CD14-positive monocyte (primary cell): ENCODE measurements around the gene FLT1. TPM values are rescaled to one million over a fixed set of nuclear protein-coding genes. Genes with fewer than 3 reads are reported as not detected.
A peak's percentile ranks its signal among the peaks of the same experiment; 100 is the strongest.

ENCODE experiments used
- DNase-seq, 3 donors: peaks; one replicate each; pipeline ENCODE4 v3.0.0-alpha.2; 2011 to 2022
- H2AFZ ChIP-seq: 2 replicates; pipeline ENCODE4 v1.6.0; 2012; ENCODE audit warnings: mild to moderate bottlenecking, low read depth, low read length, inconsistent platforms; ENCODE audit not compliant: insufficient read depth, poor library complexity, severe bottlenecking
- H3K27ac ChIP-seq, 2 donors: 1 replicate in 1 of 2; 2 replicates in 1 of 2; pipeline ENCODE4 v1.5.1; 2012 to 2013; ENCODE audit warnings: low read length in 2 of 2, control low read depth in 1 of 2, inconsistent platforms in 1 of 2, low read depth in 1 of 2, mild to moderate bottlenecking in 1 of 2
- H3K27me3 ChIP-seq, 2 donors: one replicate each; pipeline versions ENCODE4 v1.6.0 to v1.6.1; 2011 to 2013; ENCODE audit warnings: low read length in 2 of 2; ENCODE audit not compliant: control insufficient read depth in 2 of 2, insufficient read depth in 2 of 2
- H3K36me3 ChIP-seq, 2 donors: replicated peaks in 1 of 2; 1 replicate in 1 of 2; 2 replicates in 1 of 2; pipeline versions ENCODE4 v1.5.1 to v1.6.1; 2012 to 2013; ENCODE audit warnings: low read length in 2 of 2, control low read depth in 1 of 2, inconsistent platforms in 1 of 2, mild to moderate bottlenecking in 1 of 2; ENCODE audit not compliant: insufficient read depth in 2 of 2, control insufficient read depth in 1 of 2
- H3K4me1 ChIP-seq, 2 donors: 1 replicate in 1 of 2; 2 replicates in 1 of 2; pipeline versions ENCODE4 v1.5.1 to v1.6.1; 2012 to 2013; ENCODE audit warnings: low read length in 2 of 2, control low read depth in 1 of 2, inconsistent platforms in 1 of 2, mild to moderate bottlenecking in 1 of 2, moderate library complexity in 1 of 2; ENCODE audit not compliant: insufficient read depth in 2 of 2, control insufficient read depth in 1 of 2
- H3K4me2 ChIP-seq: replicated peaks from 2 replicates; pipeline ENCODE3; 2012; ENCODE audit warnings: low read length, moderate library complexity, mild to moderate bottlenecking; ENCODE audit not compliant: poor library complexity, severe bottlenecking; ENCODE audit errors: extremely low read depth
- H3K4me3 ChIP-seq, 3 experiments: fragments of 200-600 bp in 1 of 3; sonication (generic) in 1 of 3; replicated peaks in 1 of 3; 1 replicate in 2 of 3; 2 replicates in 1 of 3; pipeline ENCODE4 v1.5.1; 2011 to 2013; ENCODE audit warnings: low read length in 3 of 3, mild to moderate bottlenecking in 3 of 3, control low read depth in 2 of 3, low read depth in 2 of 3, inconsistent platforms in 1 of 3, moderate library complexity in 1 of 3
- H3K79me2 ChIP-seq: 2 replicates; pipeline ENCODE4 v1.6.0; 2012; ENCODE audit warnings: mild to moderate bottlenecking, control low read depth, inconsistent platforms, low read length, moderate library complexity; ENCODE audit not compliant: insufficient read depth
- H3K9ac ChIP-seq: 2 replicates; pipeline ENCODE4 v1.6.0; 2017; ENCODE audit warnings: low read length, mild to moderate bottlenecking; ENCODE audit not compliant: insufficient read depth, poor library complexity, severe bottlenecking
- H3K9me3 ChIP-seq, 2 donors: replicated peaks in 1 of 2; 1 replicate in 1 of 2; 2 replicates in 1 of 2; pipeline versions ENCODE4 v1.5.1 to v1.6.1; 2012 to 2013; ENCODE audit warnings: low read length in 2 of 2, control low read depth in 1 of 2; ENCODE audit not compliant: control insufficient read depth in 1 of 2, insufficient read depth in 1 of 2
- H4K20me1 ChIP-seq: 2 replicates; pipeline ENCODE4 v1.6.0; 2012; ENCODE audit warnings: mild to moderate bottlenecking, low read length, control low read depth, moderate library complexity; ENCODE audit not compliant: insufficient read depth
- H3K27ac Mint-ChIP-seq, 7 donors: one replicate each; pipeline ENCODE4 v1.8.0; 2020; ENCODE audit warnings: mild to moderate bottlenecking in 7 of 7, mixed read lengths in 7 of 7, moderate library complexity in 6 of 7, inconsistent platforms in 2 of 7
- H3K27me3 Mint-ChIP-seq, 3 donors: one replicate each; pipeline ENCODE4 v1.8.0; 2021 to 2022; ENCODE audit warnings: low read depth in 3 of 3, mild to moderate bottlenecking in 3 of 3, mixed read lengths in 3 of 3, moderate library complexity in 3 of 3, inconsistent platforms in 1 of 3
- H3K36me3 Mint-ChIP-seq, 2 donors: one replicate each; pipeline ENCODE4 v1.8.0; 2020; ENCODE audit warnings: mixed read lengths in 2 of 2, inconsistent platforms in 1 of 2, mild to moderate bottlenecking in 1 of 2
- H3K4me1 Mint-ChIP-seq: one replicate; pipeline ENCODE4 v1.8.0; 2020; ENCODE audit warnings: mild to moderate bottlenecking, mixed read lengths
- H3K4me3 Mint-ChIP-seq, 2 donors: one replicate each; pipeline ENCODE4 v1.8.0; 2020; ENCODE audit warnings: mild to moderate bottlenecking in 2 of 2, mixed read lengths in 2 of 2, moderate library complexity in 1 of 2
- H3K9me3 Mint-ChIP-seq, 7 donors: one replicate each; pipeline ENCODE4 v1.8.0; 2020 to 2022; ENCODE audit warnings: mixed read lengths in 7 of 7, mild to moderate bottlenecking in 6 of 7, moderate library complexity in 6 of 7, inconsistent platforms in 2 of 7
- CTCF ChIP-seq: fragments of 200-600 bp; IDR thresholded peaks from one replicate; pipeline ENCODE4 v1.8.0; 2022; ENCODE audit warnings: antibody characterized with exemption, mild to moderate bottlenecking
- WGBS: methylation state at CpG from one replicate; pipeline ENCODE4 v1.1.5; 2013; ENCODE audit warnings: missing lambda C conversion rate; ENCODE audit not compliant: insufficient coverage; 5-methylcytosine and 5-hydroxymethylcytosine counted together
- intact Hi-C, 2 donors: fragments of 100-400 bp; cut with micrococcal nuclease; formaldehyde crosslinking; loops; one replicate each; pipeline versions ENCODE4 v1.15.0 to v1.15.1; 2023
- polyA plus RNA-seq, 3 donors: library from polyadenylated mRNA; depleted of rRNA in 1 of 3; unstranded in 2 of 3; stranded (reverse) in 1 of 3; fragments of 300-500 nt in 2 of 3; fragments of >200 nt in 1 of 3; fragmentation: Illumina TruSeq in 2 of 3; gene quantifications; 1 replicate in 2 of 3; 2 replicates in 1 of 3; pipeline ENCODE4 v1.2.3, GENCODE V29; 2012 to 2021

Gene FLT1
- polyA plus RNA-seq, 3 donors = 0.28 TPM; not detected in 2

- no peaks in the 10 kb centered on the region for H4K20me1 ChIP-seq
- TF ChIP-seq CTCF = no peak
- no peak overlapping the region for H3K4me2 ChIP-seq
- H3K27ac ChIP-seq = no peak overlapping the region
- Mint-ChIP-seq H3K27me3 (peaks cover 7 to 10% (median 9%) of the 10 kb centered on the region in 3 donors), H3K4me1 (peaks cover 39% of the 10 kb centered on the region), H3K9me3 (peaks cover 0 to 2% (median 0%) of the 10 kb centered on the region in 7 donors), H3K36me3 (peaks cover 0 to 3% of the 10 kb centered on the region in 2 donors), H3K27ac (peak overlapping the region in 2 of 7 donors; percentile 53), H3K4me3 (no peak overlapping the region)
- no peak overlapping the region for H2AFZ ChIP-seq
- H3K4me3 ChIP-seq = no peak overlapping the region
- H3K4me1 ChIP-seq = peaks cover 60 to 62% of the 10 kb centered on the region in 2 donors
- no peak for DNase-seq
- no peak overlapping the region for H3K9ac ChIP-seq
- intact Hi-C loops = loop anchor here (5.0 to 10.0 kb wide), 4 partner anchors 45 to 132 kb away; no protein-coding TSS in a partner anchor
- H3K9me3 ChIP-seq = no peaks in the 10 kb centered on the region
- no peaks in the 10 kb centered on the region for H3K79me2 ChIP-seq
- H3K27me3 ChIP-seq = peaks cover 16 to 26% of the 10 kb centered on the region in 2 donors
- WGBS = 36% methylated on average over 3 of the region's 10 CpGs
- no peaks in the 10 kb centered on the region for H3K36me3 ChIP-seq
Measured at GRCh38 chr13:28526876-28527275, 31.9 kb upstream of the FLT1 start.

- H3K4me3 ChIP-seq = no peak overlapping the region
- H3K4me3 Mint-ChIP-seq = no peak overlapping the region
- peaks cover 29% of the 10 kb centered on the region for H3K4me1 Mint-ChIP-seq
- H3K9me3 ChIP-seq = no peaks in the 10 kb centered on the region
- H3K9ac ChIP-seq = no peak overlapping the region
- H3K27me3 Mint-ChIP-seq = peaks cover 7 to 9% (median 8%) of the 10 kb centered on the region in 3 donors
- H3K27ac ChIP-seq = no peak overlapping the region
- H3K9me3 Mint-ChIP-seq = no peaks in the 10 kb centered on the region
- H3K36me3 ChIP-seq = no peaks in the 10 kb centered on the region
- H3K36me3 Mint-ChIP-seq = peaks cover 0 to 3% of the 10 kb centered on the region in 2 donors
- no peaks in the 10 kb centered on the region for H3K27me3 ChIP-seq
- intact Hi-C loops = loop anchor here in 1 of 2 donors (10.0 kb wide), 2 partner anchors 48 to 128 kb away; no protein-coding TSS in a partner anchor
- H2AFZ ChIP-seq = no peak overlapping the region
- 100% methylated on average over 4 of the region's 8 CpGs for WGBS
- DNase-seq = no peak
- H3K4me1 ChIP-seq = peaks cover 31% of the 10 kb centered on the region in 2 donors
- no peaks in the 10 kb centered on the region for H4K20me1 ChIP-seq
- H3K27ac Mint-ChIP-seq = peak overlapping the region in 1 of 7 donors; percentile 36
- no peak overlapping the region for H3K4me2 ChIP-seq
- no peak for TF ChIP-seq CTCF
- no peaks in the 10 kb centered on the region for H3K79me2 ChIP-seq
Measured at GRCh38 chr13:28522871-28523270, 27.9 kb upstream of the FLT1 start.
